GM12874 (cell line): Measurements from ENCODE around the gene SYNDIG1.

Experiments used
- TF ChIP-seq, protein P1 (sequence below): IDR thresholded peaks from 2 replicates; pipeline ENCODE4 v1.5.1; 2011; ENCODE audit warnings: low read depth, mild to moderate bottlenecking, control low read depth, low read length, moderate library complexity; ENCODE audit not compliant: insufficient read depth

Gene SYNDIG1

DNA sequence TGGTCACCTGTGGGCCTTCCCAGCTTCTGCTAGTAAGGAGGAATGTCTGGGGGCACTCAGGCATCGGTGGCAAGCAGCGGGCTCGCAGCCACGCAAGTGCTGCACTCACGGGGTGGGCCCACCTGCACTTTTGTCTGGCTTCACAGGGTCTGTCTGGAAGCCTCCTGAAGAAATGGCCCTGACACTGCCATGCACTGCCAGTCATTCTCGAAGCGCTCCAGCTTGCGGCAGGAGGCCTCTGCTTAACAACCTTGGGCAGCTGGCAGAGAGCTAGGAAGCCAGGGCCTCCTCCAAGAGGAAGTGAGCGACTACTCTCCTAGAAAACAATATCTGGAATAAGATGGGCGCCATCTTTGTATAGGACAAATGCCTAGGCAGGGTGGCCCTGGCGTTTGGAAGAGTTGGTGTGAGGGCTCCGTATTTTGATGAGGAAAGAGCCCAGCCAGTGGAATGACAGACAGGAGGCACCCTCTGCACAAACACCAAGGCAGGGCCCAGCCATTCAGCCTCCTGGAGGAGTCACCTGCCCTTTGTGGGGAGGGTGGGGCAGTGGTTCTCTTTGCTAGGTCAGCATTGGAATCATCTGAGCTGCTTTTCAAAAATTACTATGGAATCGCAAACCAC, 113.9 kb downstream of the SYNDIG1 start:
- TF ChIP-seq, protein P1, sequence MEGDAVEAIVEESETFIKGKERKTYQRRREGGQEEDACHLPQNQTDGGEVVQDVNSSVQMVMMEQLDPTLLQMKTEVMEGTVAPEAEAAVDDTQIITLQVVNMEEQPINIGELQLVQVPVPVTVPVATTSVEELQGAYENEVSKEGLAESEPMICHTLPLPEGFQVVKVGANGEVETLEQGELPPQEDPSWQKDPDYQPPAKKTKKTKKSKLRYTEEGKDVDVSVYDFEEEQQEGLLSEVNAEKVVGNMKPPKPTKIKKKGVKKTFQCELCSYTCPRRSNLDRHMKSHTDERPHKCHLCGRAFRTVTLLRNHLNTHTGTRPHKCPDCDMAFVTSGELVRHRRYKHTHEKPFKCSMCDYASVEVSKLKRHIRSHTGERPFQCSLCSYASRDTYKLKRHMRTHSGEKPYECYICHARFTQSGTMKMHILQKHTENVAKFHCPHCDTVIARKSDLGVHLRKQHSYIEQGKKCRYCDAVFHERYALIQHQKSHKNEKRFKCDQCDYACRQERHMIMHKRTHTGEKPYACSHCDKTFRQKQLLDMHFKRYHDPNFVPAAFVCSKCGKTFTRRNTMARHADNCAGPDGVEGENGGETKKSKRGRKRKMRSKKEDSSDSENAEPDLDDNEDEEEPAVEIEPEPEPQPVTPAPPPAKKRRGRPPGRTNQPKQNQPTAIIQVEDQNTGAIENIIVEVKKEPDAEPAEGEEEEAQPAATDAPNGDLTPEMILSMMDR, result no peak

DNA sequence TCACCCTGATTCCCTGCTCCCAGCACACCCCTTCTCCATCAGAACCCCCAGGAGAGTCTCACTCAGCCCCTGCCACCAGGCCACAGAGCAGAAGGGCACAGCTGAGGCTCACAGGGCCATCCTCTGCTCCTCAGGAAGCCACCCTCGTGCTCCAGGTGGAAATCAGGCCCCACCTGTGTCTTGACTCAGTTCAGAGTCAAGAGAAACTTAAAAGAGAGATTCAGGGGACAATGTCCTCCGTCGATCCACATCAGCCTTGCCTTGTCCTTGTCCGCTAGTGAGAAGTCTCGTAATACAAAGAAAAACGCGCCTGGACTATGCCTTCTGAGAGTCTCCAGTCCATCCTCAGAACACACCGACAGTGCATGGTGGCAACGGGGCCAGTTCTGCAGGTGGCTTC, 114.6 kb downstream of the SYNDIG1 start:
- TF ChIP-seq, protein P1, result no peak

DNA sequence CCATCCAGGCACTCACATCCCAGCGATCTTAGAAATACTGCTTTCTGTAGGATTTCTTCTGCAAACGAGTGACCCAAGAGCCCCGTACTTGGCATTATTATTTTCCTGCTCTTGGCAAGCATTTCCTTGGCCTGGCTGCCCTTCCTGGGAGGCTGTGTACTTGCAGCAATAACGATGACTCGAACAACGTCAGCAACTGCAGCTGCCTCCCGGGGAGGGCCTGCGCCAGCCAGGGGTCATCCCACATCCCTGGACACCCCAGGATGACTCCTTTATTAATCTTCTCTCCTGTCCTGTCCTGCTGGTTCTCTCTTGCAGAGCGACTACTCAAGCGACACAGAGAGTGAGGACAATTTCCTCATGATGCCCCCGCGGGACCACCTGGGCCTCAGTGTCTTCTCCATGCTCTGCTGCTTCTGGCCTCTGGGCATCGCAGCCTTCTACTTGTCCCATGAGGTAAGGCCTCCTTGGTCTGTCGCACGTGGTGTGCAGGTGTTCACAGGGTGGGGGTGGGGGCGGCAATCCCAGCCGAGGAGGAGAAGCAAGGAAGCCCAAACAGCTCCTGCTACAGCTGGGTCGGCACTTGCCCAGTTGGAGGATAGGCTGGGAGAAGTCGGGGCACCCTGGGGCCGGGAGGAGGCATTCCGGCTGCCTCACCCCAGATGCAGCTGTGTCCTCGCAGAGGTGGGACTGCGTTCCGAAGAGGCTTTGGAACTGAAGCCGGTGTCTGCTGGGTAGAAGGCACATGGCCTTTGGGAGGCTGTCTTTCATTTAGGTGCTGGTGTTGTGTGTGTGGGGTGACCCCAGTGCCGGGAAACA, 115.3 kb downstream of the SYNDIG1 start:
- TF ChIP-seq, protein P1, result no peak

DNA sequence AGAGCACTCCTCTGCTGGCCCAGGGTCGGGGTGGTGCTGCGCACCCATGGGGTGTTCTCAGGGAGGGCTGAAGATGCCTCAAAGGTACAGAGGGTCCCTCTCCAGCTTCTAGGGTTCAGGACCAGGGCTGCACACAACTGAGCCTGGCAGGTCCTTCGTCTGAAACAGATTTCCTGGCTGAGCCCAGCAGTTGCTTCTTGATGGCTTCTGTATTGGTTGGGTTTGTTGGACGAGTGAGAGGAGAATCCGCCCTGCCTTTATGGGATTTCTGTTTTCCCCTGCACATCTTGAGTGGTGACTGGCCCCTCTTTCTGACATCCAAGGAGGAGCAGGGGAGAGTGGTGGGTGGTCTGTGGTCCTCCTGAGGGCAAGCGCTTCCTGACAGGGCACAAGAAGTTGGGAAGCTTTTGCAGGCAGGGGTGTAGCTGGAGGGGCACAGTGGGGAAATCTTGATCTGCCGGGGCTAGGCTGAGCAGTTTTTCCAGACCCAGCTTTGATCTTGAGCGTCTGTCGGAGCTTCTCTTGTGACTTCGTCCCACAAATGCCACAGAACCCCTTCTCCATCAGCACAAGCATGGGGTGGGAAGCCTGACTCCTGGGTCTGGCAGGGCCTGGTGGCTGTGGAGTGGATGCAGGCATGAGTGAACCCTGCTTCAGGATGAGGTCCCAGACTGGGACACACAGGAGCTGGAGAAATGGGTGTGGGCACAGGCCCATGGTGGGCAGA, 116.5 kb downstream of the SYNDIG1 start:
- TF ChIP-seq, protein P1, result no peak

DNA sequence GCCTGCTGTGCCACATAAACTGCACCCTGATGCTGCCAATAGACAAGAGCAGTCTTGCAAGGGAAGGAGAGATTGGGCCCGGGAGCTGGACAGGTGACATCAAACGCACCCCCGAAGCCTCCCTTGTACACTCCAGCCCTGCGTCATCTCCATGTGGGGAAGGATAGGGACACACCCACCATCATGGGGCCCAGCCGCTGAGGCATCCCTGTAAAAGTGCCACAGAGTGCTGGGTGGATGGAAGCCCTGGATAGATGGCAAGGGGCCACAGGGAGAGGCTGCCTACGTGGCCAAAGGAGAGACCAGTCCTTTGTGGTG, 117.1 kb downstream of the SYNDIG1 start:
- TF ChIP-seq, protein P1, result no peak

DNA sequence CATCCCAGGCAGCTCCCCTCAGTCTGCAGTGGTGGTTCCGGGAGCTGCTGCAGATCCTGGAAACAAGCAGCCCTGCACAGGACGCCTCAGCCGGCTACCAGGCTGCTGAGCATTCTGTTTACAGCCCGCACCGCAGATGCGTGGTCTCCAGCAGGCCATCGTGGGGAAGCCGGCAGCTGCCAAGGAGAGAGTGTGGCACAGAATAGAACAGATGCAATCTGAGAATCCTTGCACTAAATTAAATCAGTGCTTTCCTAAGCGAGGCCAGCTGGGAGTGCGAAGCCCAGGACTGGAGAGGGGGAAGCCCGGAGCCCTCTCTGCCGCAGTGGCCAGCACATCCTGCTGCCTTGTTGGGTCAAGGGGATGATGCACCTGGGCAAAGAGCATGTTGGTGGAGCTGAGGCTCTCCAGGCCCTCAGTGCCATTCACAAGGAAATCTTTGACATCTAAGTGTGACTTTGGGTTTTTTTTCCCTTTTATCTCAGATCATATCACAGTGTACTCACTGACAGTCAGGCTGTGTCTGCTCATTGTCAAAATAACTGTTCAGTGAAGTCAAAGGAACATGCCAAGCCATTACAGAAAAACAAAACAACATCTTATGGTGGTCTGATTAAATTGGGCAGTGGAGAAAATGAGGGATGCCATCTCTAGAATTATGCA, 118.1 kb downstream of the SYNDIG1 start:
- TF ChIP-seq, protein P1, result no peak
